Breast epithelium (tissue), 4 donors: Measurements from ENCODE around the gene RPL32. TPM values are rescaled to one million over a fixed set of nuclear protein-coding genes. Genes with fewer than 3 reads are reported as not detected.

Experiments
- DNase-seq, 2 donors: peaks; one replicate each; pipeline ENCODE4 v3.0.0-alpha.2; 2019; ENCODE audit warnings: low spot score in 2 of 2
- H3K27ac ChIP-seq, 2 donors: fragments of 200-600 bp; sonication (generic) in 1 of 2; one replicate each; pipeline ENCODE4 v1.5.1; 2016 to 2019; ENCODE audit warnings: mild to moderate bottlenecking in 1 of 2
- H3K27me3 ChIP-seq, 2 donors: fragments of 200-600 bp; sonication (generic) in 1 of 2; one replicate each; pipeline versions ENCODE4 v1.5.1 to v1.6.0; 2017 to 2019; ENCODE audit warnings: control low read depth in 1 of 2, mild to moderate bottlenecking in 1 of 2
- H3K36me3 ChIP-seq: fragments of 200-600 bp; one replicate; pipeline ENCODE4 v1.5.1; 2019
- H3K4me1 ChIP-seq, 2 donors: fragments of 200-600 bp; sonication (generic); one replicate each; pipeline ENCODE4 v1.5.1; 2016 to 2019; ENCODE audit warnings: control low read depth in 1 of 2
- H3K4me3 ChIP-seq, 3 donors: fragments of 200-600 bp; sonication (generic); 1 replicate in 2 of 3; 2 replicates in 1 of 3; pipeline ENCODE4 v1.5.1; 2016 to 2019; ENCODE audit warnings: mild to moderate bottlenecking in 3 of 3, moderate library complexity in 2 of 3
- H3K9me3 ChIP-seq, 2 donors: fragments of 200-600 bp; sonication (generic) in 1 of 2; one replicate each; pipeline ENCODE4 v1.5.1; 2016 to 2019; ENCODE audit warnings: control low read depth in 1 of 2
- CTCF ChIP-seq, 3 donors: fragments of 450-650 bp; IDR thresholded peaks; one replicate each; pipeline ENCODE4 v1.5.1; 2016 to 2017; ENCODE audit warnings: antibody characterized with exemption in 3 of 3, mild to moderate bottlenecking in 3 of 3, moderate library complexity in 3 of 3
- POLR2A ChIP-seq: fragments of 450-650 bp; IDR thresholded peaks from one replicate; pipeline ENCODE4 v1.6.1; 2016; ENCODE audit warnings: antibody characterized with exemption, mild to moderate bottlenecking, moderate library complexity
- POLR2AphosphoS5 ChIP-seq, 3 donors: sonication (generic); formaldehyde crosslinking; IDR thresholded peaks; one replicate each; pipeline ENCODE4 v1.6.1; 2017; ENCODE audit warnings: antibody characterized with exemption in 3 of 3
- intact Hi-C: fragments of 100-400 bp; cut with DNase I; formaldehyde crosslinking; loops from one replicate; pipeline ENCODE4 v1.15.1; 2023; ENCODE audit warnings: low total_unique reads
- total RNA-seq, 3 donors: library from RNA; depleted of rRNA; stranded (reverse); fragments of >200 nt; gene quantifications; one replicate each; pipeline ENCODE4 v1.1.0, GENCODE V29; 2016

RPL32 gene
- total RNA-seq, 3 donors from 2014 or later: 945 to 1,485 (median 950) TPM

GRCh38 chr3:12866836-12867235, 25.5 kb upstream of the RPL32 start:
- peaks cover 0 to 4% of the 10 kb centered on the region in 2 donors for H3K4me1 ChIP-seq
- intact Hi-C loops: no loop called here
- no peaks in the 10 kb centered on the region for H3K36me3 ChIP-seq
- H3K9me3 ChIP-seq: peaks cover 5 to 6% of the 10 kb centered on the region in 2 donors
- no peak for TF ChIP-seq CTCF (IDR thresholded peaks at IDR 0.05)
- no peak for TF ChIP-seq POLR2AphosphoS5 (IDR thresholded peaks at IDR 0.05)
- no peak for TF ChIP-seq POLR2A
- H3K27ac ChIP-seq: no peak overlapping the region
- H3K4me3 ChIP-seq: no peak overlapping the region
- no peak for DNase-seq
- no peaks in the 10 kb centered on the region for H3K27me3 ChIP-seq

- intact Hi-C loops: no loop called here
- TF ChIP-seq POLR2AphosphoS5 (IDR thresholded peaks at IDR 0.05) (no peak), POLR2A (no peak), CTCF (IDR thresholded peaks at IDR 0.05) (no peak)
- Histone ChIP-seq H3K4me1 (peaks cover 0 to 4% of the 10 kb centered on the region in 2 donors), H3K36me3 (no peaks in the 10 kb centered on the region), H3K4me3 (no peak overlapping the region), H3K27me3 (no peaks in the 10 kb centered on the region), H3K9me3 (peaks cover 5 to 6% of the 10 kb centered on the region in 2 donors), H3K27ac (no peak overlapping the region)
- DNase-seq: no peak
Measured at GRCh38 chr3:12865271-12865670, 23.9 kb upstream of the RPL32 start.

GRCh38 chr3:12862387-12862786, 21.0 kb upstream of the RPL32 start:
- Histone ChIP-seq H3K9me3 (peaks cover 5 to 6% of the 10 kb centered on the region in 2 donors), H3K36me3 (no peaks in the 10 kb centered on the region), H3K4me3 (no peak overlapping the region), H3K4me1 (no peaks in the 10 kb centered on the region), H3K27me3 (no peaks in the 10 kb centered on the region), H3K27ac (no peak overlapping the region)
- no peak for TF ChIP-seq CTCF (IDR thresholded peaks at IDR 0.05)
- no peak for TF ChIP-seq POLR2AphosphoS5 (IDR thresholded peaks at IDR 0.05)
- no peak for TF ChIP-seq POLR2A
- intact Hi-C loops: no loop called here
- no peak for DNase-seq

- H3K4me3 ChIP-seq: no peak overlapping the region
- no peak overlapping the region for H3K27ac ChIP-seq
- H3K36me3 ChIP-seq: no peaks in the 10 kb centered on the region
- H3K27me3 ChIP-seq: no peaks in the 10 kb centered on the region
- no peak for DNase-seq
- H3K9me3 ChIP-seq: peaks cover 5 to 6% of the 10 kb centered on the region in 2 donors
- intact Hi-C loops: no loop called here
- TF ChIP-seq CTCF (IDR thresholded peaks at IDR 0.05): no peak
- no peak for TF ChIP-seq POLR2A
- TF ChIP-seq POLR2AphosphoS5 (IDR thresholded peaks at IDR 0.05): no peak
- H3K4me1 ChIP-seq: no peaks in the 10 kb centered on the region
Measured at GRCh38 chr3:12861611-12862010, 20.2 kb upstream of the RPL32 start.

- H3K4me3 ChIP-seq: no peak overlapping the region
- H3K9me3 ChIP-seq: no peaks in the 10 kb centered on the region
- TF ChIP-seq POLR2AphosphoS5 (IDR thresholded peaks at IDR 0.05): no peak
- TF ChIP-seq POLR2A: no peak
- no peak for TF ChIP-seq CTCF (IDR thresholded peaks at IDR 0.05)
- H3K36me3 ChIP-seq: no peaks in the 10 kb centered on the region
- no peaks in the 10 kb centered on the region for H3K27me3 ChIP-seq
- intact Hi-C loops: no loop called here
- no peak overlapping the region for H3K27ac ChIP-seq
- H3K4me1 ChIP-seq: no peaks in the 10 kb centered on the region
- no peak for DNase-seq
Measured at GRCh38 chr3:12859840-12860239, 18.5 kb upstream of the RPL32 start.
